NCI-H1417 treated with DMSO at 0.1 percent for 48 hours (cell line): ENCODE measurements around the gene RCCD1.

ENCODE experiments used
- DNase-seq: peaks from one replicate; lab custom pipeline; 2025; lab: John Stamatoyannopoulos, UW

Gene RCCD1

GRCh38 chr15:90945091-90945490, 9.6 kb upstream of the RCCD1 start:
- no peak for DNase-seq

DNA sequence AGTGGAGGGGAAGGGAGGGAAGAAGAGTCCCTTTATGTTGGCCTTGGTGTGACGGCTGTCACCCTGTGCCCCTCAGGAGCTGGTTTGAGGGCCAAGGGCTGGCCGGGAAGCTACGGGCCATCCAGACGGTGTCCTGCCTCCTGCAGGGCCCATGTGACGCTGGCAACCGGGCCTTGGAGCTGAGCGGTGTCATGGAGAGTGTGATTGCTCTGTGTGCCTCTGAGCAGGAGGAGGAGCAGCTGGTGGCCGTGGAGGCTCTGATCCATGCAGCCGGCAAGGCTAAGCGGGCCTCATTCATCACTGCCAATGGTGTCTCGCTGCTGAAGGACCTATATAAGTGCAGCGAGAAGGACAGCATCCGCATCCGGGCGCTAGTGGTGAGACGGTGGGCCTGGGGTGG, 8.1 kb upstream of the RCCD1 start:
- DNase-seq: no peak

- no peak for DNase-seq
Observed at GRCh38 chr15:90946941-90947576, 7.6 kb upstream of the RCCD1 start.

DNA sequence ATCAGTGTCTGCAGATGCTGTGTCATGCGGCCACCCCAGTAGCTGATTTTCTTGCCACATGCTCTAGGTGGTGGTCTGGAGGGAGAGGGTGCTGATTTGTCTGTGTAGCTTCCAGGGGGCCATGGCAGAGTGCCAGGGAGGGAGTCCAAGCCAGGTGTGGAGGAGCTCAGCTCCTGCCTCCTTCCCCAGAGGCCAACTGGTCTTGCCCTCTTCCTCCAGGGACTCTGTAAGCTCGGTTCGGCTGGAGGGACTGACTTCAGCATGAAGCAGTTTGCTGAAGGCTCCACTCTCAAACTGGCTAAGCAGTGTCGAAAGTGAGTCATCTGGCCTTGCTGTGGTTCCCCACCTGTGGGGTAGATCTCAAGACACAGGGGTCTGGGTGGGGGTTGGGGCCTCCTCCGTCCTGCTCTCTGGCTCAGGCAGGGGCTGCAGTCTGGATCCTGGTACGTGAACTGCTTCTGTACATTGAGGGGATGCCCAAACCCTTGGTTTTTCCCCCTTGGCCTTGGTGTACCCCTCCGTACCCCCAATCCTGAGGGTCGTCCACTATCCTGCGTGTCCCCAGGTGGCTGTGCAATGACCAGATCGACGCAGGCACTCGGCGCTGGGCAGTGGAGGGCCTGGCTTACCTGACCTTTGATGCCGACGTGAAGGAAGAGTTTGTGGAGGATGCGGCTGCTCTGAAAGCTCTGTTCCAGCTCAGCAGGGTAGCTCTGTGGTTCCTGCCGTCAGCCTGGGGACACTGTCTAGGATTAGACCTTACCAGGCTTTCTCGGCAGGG, 6.9 kb upstream of the RCCD1 start:
- DNase-seq: no peak

GRCh38 chr15:90948506-90948905, 6.2 kb upstream of the RCCD1 start:
- DNase-seq: no peak

- no peak for DNase-seq
Observed at GRCh38 chr15:90949979-90950675, 4.6 kb upstream of the RCCD1 start.

GRCh38 chr15:90950676-90951075, 4.0 kb upstream of the RCCD1 start:
- no peak for DNase-seq

GRCh38 chr15:90952901-90953677, 1.6 kb upstream of the RCCD1 start:
- no peak for DNase-seq

DNA sequence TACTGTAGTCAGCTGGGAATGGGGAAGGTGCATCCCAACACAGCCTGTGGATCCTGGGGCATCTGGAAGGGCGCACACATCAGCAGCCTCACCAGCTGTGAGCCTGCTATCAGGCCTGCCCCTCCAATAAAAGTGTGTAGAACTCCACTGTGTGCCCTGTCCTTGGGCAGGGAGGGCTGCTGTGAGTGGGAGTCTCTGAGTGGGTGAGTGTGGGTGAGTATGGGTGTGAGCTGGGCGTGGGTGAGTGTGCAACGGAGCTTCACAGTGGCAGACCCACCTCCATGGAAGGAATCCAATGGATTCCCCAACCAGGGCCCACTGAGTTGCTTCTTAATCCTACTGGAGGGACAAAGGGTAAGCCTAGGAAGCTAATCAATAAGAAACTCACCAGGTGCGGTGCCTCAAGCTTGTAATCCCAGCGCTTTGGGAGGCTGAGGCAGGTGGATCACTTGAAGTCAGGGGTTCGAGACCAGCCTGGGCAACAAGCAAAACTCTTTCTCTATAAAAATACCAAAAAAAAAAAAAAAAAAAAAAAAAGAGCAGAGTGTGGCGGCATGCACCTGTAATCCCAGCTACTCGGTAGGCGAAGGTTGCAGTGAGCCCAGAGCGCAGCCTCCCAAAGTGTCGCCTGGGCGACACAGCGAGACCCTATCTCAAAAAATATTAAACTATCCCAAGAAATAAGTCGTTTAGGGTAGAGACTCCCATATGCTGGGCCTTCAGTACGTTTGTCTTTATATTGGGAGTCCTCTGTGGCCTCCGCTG, 555 bp upstream of the RCCD1 start:
- DNase-seq: no peak

- DNase-seq: no peak
Observed at GRCh38 chr15:90955624-90956273, 1.1 kb downstream of the RCCD1 start.

DNA sequence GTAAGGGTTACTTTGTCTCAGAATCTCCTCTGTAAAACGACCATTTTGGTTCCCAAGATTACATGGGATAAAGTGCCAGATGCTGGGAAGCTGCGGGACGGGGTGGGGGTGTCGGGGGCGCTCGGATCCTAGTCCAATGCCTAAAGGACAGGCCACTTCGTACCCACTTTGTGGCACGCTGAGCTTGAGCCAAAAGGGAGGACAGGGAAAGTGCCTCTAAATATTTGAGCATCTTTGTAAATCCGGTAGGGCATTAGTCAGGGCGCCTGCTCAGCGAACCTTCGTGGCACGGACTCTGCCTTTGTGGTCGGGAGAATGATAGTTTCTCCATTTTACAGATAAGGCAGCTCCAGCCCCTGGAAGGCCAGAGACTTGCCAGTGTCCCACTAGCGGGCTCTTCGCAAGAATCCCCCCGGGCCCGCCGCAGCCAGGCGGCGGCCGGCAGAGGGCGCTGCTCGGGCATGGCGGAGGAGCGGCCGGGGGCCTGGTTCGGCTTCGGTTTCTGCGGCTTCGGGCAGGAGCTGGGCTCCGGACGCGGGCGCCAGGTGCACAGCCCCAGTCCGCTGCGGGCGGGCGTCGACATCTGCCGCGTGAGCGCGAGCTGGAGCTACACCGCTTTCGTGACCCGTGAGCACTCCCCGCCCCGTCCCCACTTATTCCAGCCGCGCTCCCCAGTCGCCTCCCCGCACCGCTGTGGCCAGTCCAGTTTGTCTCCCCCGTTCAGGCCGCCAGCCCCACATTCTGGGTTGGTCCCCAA, 1.8 kb downstream of the RCCD1 start:
- DNase-seq: peak; percentile 28

DNA sequence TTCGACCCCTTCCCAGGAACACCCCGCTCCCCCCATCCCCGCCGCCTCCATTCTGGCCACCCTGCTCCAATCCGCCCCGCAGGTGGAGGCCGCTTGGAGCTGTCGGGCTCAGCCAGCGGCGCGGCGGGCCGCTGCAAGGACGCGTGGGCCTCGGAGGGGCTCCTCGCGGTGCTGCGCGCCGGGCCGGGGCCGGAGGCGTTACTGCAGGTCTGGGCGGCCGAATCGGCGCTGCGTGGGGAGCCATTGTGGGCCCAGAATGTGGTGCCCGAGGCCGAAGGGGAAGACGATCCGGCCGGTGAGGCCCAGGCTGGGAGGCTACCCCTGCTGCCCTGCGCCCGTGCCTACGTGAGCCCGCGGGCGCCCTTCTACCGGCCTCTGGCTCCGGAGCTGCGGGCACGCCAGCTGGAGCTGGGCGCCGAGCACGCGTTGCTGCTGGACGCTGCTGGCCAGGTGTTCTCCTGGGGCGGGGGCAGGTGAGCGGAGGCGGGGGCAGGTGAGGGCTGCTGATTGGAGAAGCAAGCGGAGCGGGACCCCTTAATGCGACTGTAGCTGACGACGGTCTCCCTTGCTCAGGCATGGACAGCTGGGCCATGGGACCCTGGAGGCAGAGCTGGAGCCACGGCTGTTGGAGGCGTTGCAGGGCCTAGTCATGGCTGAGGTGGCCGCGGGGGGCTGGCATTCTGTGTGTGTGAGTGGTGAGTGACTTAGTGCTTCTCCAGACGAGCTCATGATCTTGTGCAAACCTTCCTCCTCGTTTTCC, 2.5 kb downstream of the RCCD1 start:
- DNase-seq: no peak

- DNase-seq: no peak
Observed at GRCh38 chr15:90957791-90958190, 3.1 kb downstream of the RCCD1 start.

- DNase-seq: no peak
Observed at GRCh38 chr15:90959028-90959595, 4.4 kb downstream of the RCCD1 start.

GRCh38 chr15:90959894-90960293, 5.2 kb downstream of the RCCD1 start:
- DNase-seq: no peak

DNA sequence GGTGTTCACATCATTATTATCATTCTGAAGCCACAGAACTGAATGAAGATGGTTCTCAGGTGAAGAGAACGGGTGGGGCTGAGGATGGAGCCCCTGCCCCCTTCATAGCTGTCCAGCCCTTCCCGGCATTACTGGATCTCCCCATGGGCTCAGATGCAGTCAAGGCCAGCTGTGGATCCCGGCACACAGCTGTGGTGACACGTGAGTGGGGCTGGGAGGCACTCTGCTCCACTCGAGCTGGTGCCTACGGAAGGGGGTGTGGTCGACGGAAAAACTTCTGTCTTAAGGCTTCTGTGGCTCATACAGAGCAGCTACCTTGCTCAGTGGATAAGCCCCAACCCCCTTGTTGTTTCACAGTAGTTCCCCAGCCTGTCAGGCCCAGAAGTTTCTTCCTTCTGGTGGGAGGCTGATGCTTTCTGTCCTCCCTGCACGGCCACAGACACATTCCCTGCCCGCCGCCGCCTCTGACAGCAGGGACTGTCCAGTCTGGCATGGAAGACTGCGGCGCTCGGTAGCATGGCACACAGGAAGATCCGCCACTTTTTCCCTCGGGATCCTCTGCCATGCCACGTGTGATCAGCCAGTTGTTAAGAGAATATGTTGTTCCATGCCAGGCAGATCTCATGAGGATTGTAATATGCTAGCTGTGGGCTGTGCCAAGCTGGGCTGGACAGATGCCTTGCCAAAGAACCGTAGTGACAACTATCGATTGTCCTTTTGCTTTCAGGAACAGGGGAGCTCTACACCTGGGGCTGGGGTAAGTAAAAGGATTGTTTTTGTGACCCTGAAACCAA, 5.8 kb downstream of the RCCD1 start:
- no peak for DNase-seq

DNA sequence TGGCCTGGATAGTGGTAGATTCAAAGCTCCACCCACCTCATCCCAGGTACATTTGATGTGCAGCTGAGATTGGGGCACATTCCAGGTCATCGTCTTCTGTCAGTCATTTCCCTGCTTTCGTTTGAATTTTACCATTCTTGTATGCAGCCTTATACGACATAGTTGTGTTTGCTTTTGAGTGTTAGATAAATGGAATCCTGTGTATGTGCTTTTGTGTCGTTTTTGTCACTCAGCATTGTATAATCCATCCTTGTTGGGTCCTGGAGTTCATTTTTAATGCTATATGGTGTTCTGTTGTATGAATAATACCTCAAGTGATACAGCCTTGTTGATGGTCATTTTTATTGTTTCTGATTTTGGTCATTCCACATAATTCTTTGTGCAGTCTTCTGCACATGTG, 7.3 kb downstream of the RCCD1 start:
- DNase-seq: no peak

GRCh38 chr15:90966262-90966661, 11.6 kb downstream of the RCCD1 start:
- DNase-seq: no peak
